Thymus (tissue), 11 donors: ENCODE results near the gene CPT1B. TPM values are rescaled to one million over a fixed set of nuclear protein-coding genes. Genes with fewer than 3 reads are reported as not detected.

Experiments used
- DNase-seq, 9 donors: peaks; one replicate each; pipeline ENCODE4 v3.0.0-alpha.2; 2013; ENCODE audit warnings: low spot score in 9 of 9, low read depth in 6 of 9, missing footprints in 1 of 9
- H3K27ac ChIP-seq, 2 donors: one replicate each; pipeline ENCODE4 v1.5.1; 2013; ENCODE audit warnings: control low read depth in 1 of 2, low read depth in 1 of 2, low read length in 1 of 2, mild to moderate bottlenecking in 1 of 2, moderate library complexity in 1 of 2
- H3K27me3 ChIP-seq, 2 donors: one replicate each; pipeline ENCODE4 v1.5.1; 2013; ENCODE audit warnings: low read length in 1 of 2; ENCODE audit not compliant: control insufficient read depth in 2 of 2, insufficient read depth in 1 of 2
- H3K36me3 ChIP-seq, 2 donors: one replicate each; pipeline ENCODE4 v1.5.1; 2013; ENCODE audit warnings: low read length in 1 of 2, mild to moderate bottlenecking in 1 of 2, moderate library complexity in 1 of 2; ENCODE audit not compliant: control insufficient read depth in 2 of 2, insufficient read depth in 2 of 2
- H3K4me1 ChIP-seq, 2 donors: one replicate each; pipeline ENCODE4 v1.5.1; 2013; ENCODE audit warnings: low read length in 2 of 2; ENCODE audit not compliant: control insufficient read depth in 2 of 2, insufficient read depth in 2 of 2
- H3K4me3 ChIP-seq, 2 donors: one replicate each; pipeline ENCODE4 v1.5.1; 2013; ENCODE audit warnings: low read length in 2 of 2, control low read depth in 1 of 2, mild to moderate bottlenecking in 1 of 2
- H3K9me3 ChIP-seq, 2 donors: one replicate each; pipeline ENCODE4 v1.5.1; 2013; ENCODE audit warnings: low read length in 1 of 2, mild to moderate bottlenecking in 1 of 2; ENCODE audit not compliant: control insufficient read depth in 2 of 2, insufficient read depth in 1 of 2
- WGBS: extraction: QIAGEN DNeasy Blood & Tissue Kit; methylation state at CpG from one replicate; pipeline ENCODE4 v1.1.7; 2013; 5-methylcytosine and 5-hydroxymethylcytosine counted together
- polyA plus RNA-seq: library from polyadenylated mRNA; stranded (reverse); fragments of 200-250 nt; gene quantifications from one replicate; pipeline ENCODE4 v1.2.3, GENCODE V29; 2013
- total RNA-seq: library from RNA; stranded (reverse); fragments of 120-200 nt; gene quantifications from one replicate; pipeline ENCODE4 v1.2.4, GENCODE V29; 2013
- donor health status: healthy.

CPT1B gene
- total and polyA plus RNA-seq, 2 donors: 8.5 to 74.1 TPM

DNA sequence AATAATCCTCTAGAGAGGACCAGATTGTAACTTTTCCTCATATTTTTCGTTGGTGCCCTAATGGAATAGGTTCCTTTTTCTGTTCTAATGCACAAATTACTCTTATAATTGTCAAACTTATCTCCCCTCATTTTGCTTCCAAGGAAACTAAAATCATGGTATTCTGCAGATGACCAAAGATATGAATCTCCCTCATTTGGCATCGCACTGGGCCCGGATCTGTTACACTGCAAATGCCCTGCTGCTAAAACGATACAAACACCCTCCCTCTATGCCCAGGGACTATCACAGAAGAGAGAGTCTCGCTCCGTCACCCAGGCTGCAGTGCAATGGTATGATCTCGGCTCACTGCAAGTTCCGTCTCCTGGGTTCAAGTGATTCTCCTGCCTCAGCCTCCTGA is 24.9 kb downstream of the CPT1B start:
- no peak for DNase-seq
- Histone ChIP-seq H3K4me1 (peaks cover 8 to 11% of the 10 kb centered on the region in 2 donors), H3K9me3 (no peaks in the 10 kb centered on the region), H3K27me3 (peaks cover 7 to 38% of the 10 kb centered on the region in 2 donors), H3K4me3 (no peak overlapping the region), H3K27ac (no peak overlapping the region), H3K36me3 (no peaks in the 10 kb centered on the region)
- 94% methylated on average over 8 of the region's 8 CpGs for whole genome bisulfite sequencing

DNA sequence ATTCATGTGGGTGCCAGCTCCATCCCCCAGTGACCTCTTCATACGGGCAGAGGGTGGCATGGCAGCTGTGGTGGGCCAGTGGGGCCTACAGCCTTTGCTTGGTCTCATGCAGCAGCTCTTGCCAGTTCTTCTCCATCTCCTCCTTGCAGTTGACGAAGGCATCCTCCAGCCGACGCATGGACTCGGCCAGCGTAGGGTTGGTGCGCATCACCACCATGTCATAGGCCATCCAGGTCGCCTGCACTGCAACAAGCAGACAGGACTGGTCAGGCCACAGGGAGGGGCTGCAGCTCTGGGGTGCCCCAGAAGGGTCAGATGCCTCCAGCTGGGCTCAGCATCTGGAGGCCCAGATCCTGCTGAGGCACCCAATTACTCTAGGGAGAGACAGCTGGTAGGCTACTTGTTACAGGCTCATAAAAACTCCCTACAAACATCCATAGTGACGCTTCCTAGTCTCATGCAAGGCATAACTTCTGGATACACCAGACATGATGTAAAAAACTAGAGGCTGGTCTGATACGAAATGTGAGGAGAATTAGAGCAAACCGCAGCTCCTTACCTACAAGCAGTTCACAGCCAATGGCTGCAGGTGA is 27.0 kb downstream of the CPT1B start:
- Histone ChIP-seq H3K27me3 (peaks cover 11 to 57% of the 10 kb centered on the region in 2 donors), H3K27ac (no peak overlapping the region), H3K4me1 (peaks cover 8 to 14% of the 10 kb centered on the region in 2 donors), H3K4me3 (no peak overlapping the region), H3K36me3 (no peaks in the 10 kb centered on the region), H3K9me3 (no peaks in the 10 kb centered on the region)
- no peak for DNase-seq
- WGBS: 94% methylated on average over 11 of the region's 11 CpGs

DNA sequence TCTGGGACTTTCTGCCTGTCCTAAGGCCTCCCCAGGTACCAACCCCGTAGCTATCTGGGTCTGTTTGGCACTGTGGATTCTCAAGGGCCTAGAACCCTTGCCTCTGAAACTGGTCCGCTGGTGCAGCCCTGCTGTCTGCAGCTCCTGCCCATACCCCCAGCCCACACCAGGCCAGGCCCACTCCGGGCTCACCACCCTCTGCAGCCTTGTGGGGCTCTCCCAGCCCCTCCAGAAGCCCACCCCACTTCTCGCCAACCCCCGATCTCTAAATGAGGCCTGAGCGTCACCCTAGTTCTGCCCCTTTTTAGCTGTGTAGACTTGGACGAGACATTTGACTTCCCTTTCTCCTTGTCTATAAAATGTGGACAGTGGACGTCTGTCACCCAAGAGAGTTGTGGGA is 27.8 kb downstream of the CPT1B start:
- H3K27ac ChIP-seq: no peak overlapping the region
- no peaks in the 10 kb centered on the region for H3K36me3 ChIP-seq
- no peak for DNase-seq
- no peak overlapping the region for H3K4me3 ChIP-seq
- WGBS: 97% methylated on average over 8 of the region's 8 CpGs
- peaks cover 8 to 20% of the 10 kb centered on the region in 2 donors for H3K4me1 ChIP-seq
- no peaks in the 10 kb centered on the region for H3K9me3 ChIP-seq
- peaks cover 11 to 65% of the 10 kb centered on the region in 2 donors for H3K27me3 ChIP-seq

DNA sequence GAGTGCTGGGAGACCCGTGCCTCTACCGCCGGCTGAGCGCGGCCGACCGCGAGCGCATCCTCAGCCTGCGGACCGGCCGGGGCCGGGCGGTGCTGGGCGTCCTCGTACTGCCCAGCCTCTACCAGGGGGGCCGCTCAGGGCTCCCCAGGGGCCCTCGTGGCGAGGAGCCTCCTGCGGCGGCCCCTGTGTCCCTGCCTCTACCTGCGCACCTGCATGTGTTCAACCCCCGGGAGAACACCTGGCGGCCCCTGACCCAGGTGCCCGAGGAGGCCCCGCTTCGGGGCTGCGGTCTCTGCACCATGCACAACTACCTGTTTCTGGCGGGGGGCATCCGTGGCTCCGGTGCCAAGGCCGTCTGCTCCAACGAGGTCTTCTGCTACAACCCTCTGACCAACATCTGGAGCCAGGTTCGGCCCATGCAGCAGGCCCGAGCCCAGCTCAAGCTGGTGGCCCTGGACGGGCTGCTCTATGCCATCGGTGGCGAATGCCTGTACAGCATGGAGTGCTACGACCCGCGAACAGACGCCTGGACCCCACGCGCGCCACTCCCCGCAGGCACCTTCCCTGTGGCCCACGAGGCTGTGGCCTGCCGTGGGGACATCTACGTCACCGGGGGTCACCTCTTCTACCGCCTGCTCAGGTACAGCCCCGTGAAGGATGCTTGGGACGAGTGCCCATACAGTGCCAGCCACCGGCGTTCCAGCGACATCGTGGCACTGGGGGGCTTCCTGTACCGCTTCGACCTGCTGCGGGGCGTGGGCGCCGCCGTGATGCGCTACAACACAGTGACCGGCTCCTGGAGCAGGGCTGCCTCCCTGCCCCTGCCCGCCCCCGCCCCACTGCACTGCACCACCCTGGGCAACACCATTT is 29.1 kb downstream of the CPT1B start:
- peaks cover 8 to 33% of the 10 kb centered on the region in 2 donors for H3K4me1 ChIP-seq
- H3K9me3 ChIP-seq: no peaks in the 10 kb centered on the region
- peaks cover 14 to 78% of the 10 kb centered on the region in 2 donors for H3K27me3 ChIP-seq
- H3K4me3 ChIP-seq: peak overlapping the region in 1 of 2 donors; percentile 55
- DNase-seq: no peak
- H3K36me3 ChIP-seq: no peaks in the 10 kb centered on the region
- WGBS: 59% methylated on average over 68 of the region's 68 CpGs
- peak overlapping the region in 1 of 2 donors; percentile 74 for H3K27ac ChIP-seq

DNA sequence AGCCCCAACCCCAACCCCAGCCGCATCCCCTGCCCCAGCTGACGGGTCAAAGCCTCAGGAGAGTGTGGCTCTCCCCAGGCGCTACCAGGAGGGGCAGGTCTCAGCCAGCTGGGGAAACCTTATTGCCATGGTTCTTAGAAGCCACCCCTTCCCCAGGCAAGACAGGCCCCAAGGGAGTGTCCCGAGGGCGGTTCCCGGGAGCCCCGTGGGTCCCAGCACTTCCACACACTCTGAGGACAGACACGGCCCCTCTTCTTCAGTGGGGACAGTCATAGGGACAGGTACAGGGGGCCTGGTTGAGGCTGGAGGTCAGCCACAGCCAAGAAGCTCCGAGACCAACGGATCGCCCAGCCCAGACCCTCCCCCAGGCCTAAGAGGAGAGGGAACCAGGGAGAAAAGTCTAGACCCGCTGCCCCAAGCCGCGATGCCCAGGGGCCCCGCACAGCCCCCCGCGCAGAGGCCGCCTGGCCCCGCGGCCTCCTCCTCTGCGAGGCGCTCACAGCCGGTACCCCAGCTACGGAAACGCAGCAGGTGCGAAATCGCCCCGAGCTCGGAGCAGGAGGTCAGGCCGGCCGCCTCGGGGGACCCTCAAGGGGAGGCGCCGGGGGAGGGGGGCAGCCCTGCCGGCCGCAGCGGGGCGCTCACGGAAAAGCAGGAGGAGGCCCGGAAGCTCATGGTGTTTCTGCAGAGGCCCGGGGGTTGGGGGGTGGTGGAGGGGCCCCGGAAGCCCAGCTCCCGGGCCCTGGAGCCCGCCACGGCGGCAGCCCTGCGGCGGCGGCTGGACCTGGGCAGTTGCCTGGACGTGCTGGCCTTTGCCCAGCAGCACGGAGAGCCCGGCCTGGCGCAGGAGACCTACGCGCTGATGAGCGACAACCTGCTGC is 29.9 kb downstream of the CPT1B start:
- peaks cover 8 to 36% of the 10 kb centered on the region in 2 donors for H3K4me1 ChIP-seq
- H3K27me3 ChIP-seq: peaks cover 14 to 86% of the 10 kb centered on the region in 2 donors
- H3K27ac ChIP-seq: peak overlapping the region; percentile 26 to 74
- H3K36me3 ChIP-seq: no peaks in the 10 kb centered on the region
- H3K4me3 ChIP-seq: peak overlapping the region in 1 of 2 donors; percentile 55
- 11% methylated on average over 56 of the region's 56 CpGs for WGBS
- DNase-seq: peak in 1 of 9 donors; percentile 70
- no peaks in the 10 kb centered on the region for H3K9me3 ChIP-seq

DNA sequence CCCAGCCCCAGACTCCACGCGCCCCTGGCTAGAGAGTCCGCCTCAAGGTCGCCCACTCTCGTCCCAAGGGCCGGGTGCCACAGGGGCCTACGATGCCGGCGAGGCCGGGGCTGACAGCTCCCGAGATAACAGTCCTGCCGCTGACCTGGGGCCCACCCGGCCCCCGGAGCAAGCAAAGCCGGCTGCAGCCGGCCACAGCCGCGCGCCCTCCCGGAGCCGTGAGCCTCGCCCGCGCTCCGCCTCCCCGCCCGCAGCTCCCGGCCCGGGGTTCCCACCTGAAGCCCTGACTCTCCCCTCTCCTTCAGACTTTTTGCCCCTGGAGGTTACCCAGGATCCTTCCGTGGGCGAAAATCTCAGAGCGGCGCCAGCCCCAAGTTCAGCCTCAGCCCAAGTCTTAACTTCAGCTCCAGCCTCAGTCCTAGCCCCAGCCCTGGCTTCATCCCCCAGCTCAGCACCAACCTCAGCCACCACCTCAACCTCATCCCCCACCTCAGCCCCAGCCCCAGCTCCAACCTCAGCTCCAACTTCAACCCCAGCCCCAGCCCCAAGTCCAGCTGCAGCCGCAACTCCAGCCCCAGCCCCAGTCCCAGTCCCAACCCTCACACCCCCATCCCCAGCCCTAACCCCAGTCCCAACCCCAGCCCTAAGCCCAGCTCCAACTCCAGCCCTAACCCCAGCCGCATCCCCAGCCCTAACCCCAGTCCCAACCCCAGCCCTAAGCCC is 30.8 kb downstream of the CPT1B start:
- Histone ChIP-seq H3K36me3 (no peaks in the 10 kb centered on the region), H3K27ac (peak overlapping the region in 1 of 2 donors; percentile 17), H3K27me3 (peaks cover 14 to 89% of the 10 kb centered on the region in 2 donors), H3K4me3 (no peak overlapping the region), H3K9me3 (no peaks in the 10 kb centered on the region), H3K4me1 (peaks cover 8 to 36% of the 10 kb centered on the region in 2 donors)
- WGBS: 73% methylated on average over 35 of the region's 35 CpGs
- no peak for DNase-seq

DNA sequence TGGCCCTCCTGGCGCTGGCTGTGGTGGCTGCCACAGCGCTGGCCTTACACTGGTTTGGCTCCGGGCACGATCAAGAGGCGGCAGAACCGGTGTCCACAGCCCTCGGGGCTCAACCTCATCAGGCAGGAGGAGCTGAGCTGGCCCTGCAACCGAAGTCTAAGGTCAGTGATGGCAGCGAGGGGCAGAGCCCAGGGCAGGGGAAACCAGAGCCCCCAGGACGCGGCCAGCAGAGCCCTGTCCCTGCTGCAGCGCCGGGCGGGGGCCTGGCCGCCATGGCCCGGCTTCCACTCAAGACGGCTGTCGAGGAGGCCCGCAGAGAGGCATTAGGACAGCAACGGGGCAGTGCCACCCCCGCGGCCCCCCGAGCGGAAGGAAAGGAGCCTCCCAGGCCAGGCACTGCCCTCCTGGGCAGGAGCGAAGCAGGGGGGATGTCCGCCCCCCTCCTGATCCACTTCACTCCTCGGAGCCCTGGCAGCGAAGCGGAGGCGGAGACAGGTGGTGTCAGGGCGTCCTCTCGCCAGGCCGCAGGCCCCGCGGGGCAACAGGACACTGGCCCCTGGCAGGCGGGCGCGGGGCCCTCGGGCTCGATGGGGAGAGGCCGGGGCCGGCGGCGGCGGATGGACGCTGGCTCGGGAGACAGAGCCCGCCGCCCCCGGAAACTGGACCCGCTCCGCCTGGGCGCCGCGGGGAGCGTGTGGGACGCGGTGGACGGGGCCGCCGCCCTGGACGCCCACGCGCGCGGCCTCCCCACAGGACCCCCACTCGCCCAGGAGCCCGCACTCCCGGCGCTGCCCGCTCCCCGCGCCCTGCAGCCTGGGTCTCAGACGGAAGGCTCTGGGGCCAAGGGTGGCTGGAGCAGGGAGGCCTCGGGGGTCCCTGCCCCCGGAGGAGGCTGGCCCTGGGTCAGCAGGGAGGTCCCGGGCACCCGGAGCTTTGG is 31.6 kb downstream of the CPT1B start:
- H3K4me3 ChIP-seq: no peak overlapping the region
- H3K9me3 ChIP-seq: no peaks in the 10 kb centered on the region
- H3K36me3 ChIP-seq: no peaks in the 10 kb centered on the region
- peaks cover 14 to 83% of the 10 kb centered on the region in 2 donors for H3K27me3 ChIP-seq
- H3K4me1 ChIP-seq: peaks cover 8 to 36% of the 10 kb centered on the region in 2 donors
- peak overlapping the region in 1 of 2 donors; percentile 84 for H3K27ac ChIP-seq
- DNase-seq: no peak
- WGBS: 90% methylated on average over 78 of the region's 78 CpGs
